K562 treated with DMSO at 1 percent for 48 hours (cell line): ENCODE data around the gene ATR. TPM values are rescaled to one million over a fixed set of nuclear protein-coding genes. Genes with fewer than 3 reads are reported as not detected.

Source experiments
- total RNA-seq: library from RNA; unstranded; fragments of 300-600 nt; gene quantifications from 2 replicates; pipeline ENCODE4 v1.2.3, GENCODE V29; 2022; ENCODE audit warnings: low replicate concordance; ENCODE audit errors: extremely low read depth

Gene ATR
- total RNA-seq: not detected in 2 replicates

GRCh38 chr3:142578329-142579223 is at the start of gene ATR:
Gene ATR (minus strand): TSS chr3:142578733. CDS start chr3:142578704, 29 bp downstream.

GRCh38 chr3:142595951-142596725 is 17.6 kb upstream of the ATR start, which contains the start of gene PLS1:
Gene PLS1 (plus strand): TSS chr3:142596393. CDS start chr3:142664238, 67,845 bp downstream.

GRCh38 chr3:142447852-142448823 is 130.4 kb downstream of the ATR start, which contains the start of gene XRN1:
Gene XRN1 (minus strand): TSS chr3:142448037. CDS start chr3:142447944, 93 bp downstream.

Other genes starting within 250 kb of the ATR start
- gene XRN1, start 130.7 kb downstream of the ATR start, total RNA-seq: not detected in 2 replicates
- gene PLS1, start 17.7 kb upstream of the ATR start, total RNA-seq: not detected in 2 replicates
- not detected in 2 replicates for gene TRPC1, start 145.3 kb upstream of the ATR start, total RNA-seq